WTC11 (cell line): ENCODE data around the gene BHLHE40. TPM values are rescaled to one million over a fixed set of nuclear protein-coding genes. Genes with fewer than 3 reads are reported as not detected.
A peak's percentile ranks its signal among the peaks of the same experiment; 100 is the strongest.

Experiments
- ATAC-seq: fragments of 200-7000 bp; cut with Tn5 transposase; 2 replicates; pipeline ENCODE4 v1.10.0; 2021; ENCODE audit warnings: mild to moderate bottlenecking, moderate library complexity
- CTCF ChIA-PET: fragments of 300-600 bp; sonication (Branson Sonifier 250); formaldehyde crosslinking; loops from one replicate; lab custom pipeline; 2021; ENCODE audit warnings: antibody characterized with exemption; lab: Charles Lee
- POLR2A ChIA-PET: fragments of 350-600 bp; sonication (Branson Sonifier 250); formaldehyde crosslinking; loops from one replicate; lab custom pipeline; 2021; ENCODE audit warnings: antibody characterized with exemption; lab: Charles Lee
- DNase-seq: peaks from one replicate; pipeline ENCODE4 v3.0.0; 2021; ENCODE audit warnings: low spot score
- H3K27ac Mint-ChIP-seq: 2 replicates; pipeline ENCODE4 v1.8.0; 2021; ENCODE audit warnings: mixed read lengths
- H3K27me3 Mint-ChIP-seq: 2 replicates; pipeline ENCODE4 v1.8.0; 2021; ENCODE audit warnings: low read depth, mild to moderate bottlenecking, moderate library complexity, mixed read lengths
- H3K36me3 Mint-ChIP-seq: 2 replicates; pipeline ENCODE4 v1.8.0; 2021; ENCODE audit warnings: mixed read lengths
- H3K4me1 Mint-ChIP-seq: 2 replicates; pipeline ENCODE4 v1.8.0; 2022; ENCODE audit warnings: mixed read lengths
- H3K4me3 Mint-ChIP-seq: 2 replicates; pipeline ENCODE4 v1.8.0; 2021; ENCODE audit warnings: mild to moderate bottlenecking, moderate library complexity, mixed read lengths
- H3K9me3 Mint-ChIP-seq: 2 replicates; pipeline ENCODE4 v1.8.0; 2021; ENCODE audit warnings: mixed read lengths
- AFF4 ChIP-seq: sonication (generic); formaldehyde crosslinking; IDR thresholded peaks from 2 replicates; pipeline ENCODE4 v1.8.1; 2023; ENCODE audit warnings: mild to moderate bottlenecking, missing genetic modification reagents, borderline replicate concordance
- ARID4B ChIP-seq: sonication (generic); formaldehyde crosslinking; IDR thresholded peaks from 2 replicates; pipeline ENCODE4 v1.8.0; 2023; ENCODE audit warnings: missing genetic modification reagents, mild to moderate bottlenecking, borderline replicate concordance
- EMX1 ChIP-seq: fragments of 250-450 bp; sonication (Bioruptor Pico); IDR thresholded peaks from 2 replicates; pipeline ENCODE4 v1.8.0; 2021; ENCODE audit warnings: mild to moderate bottlenecking
- GABPB1 ChIP-seq: sonication (generic); formaldehyde crosslinking; IDR thresholded peaks from 2 replicates; pipeline ENCODE4 v1.8.1; 2023; ENCODE audit warnings: mild to moderate bottlenecking, missing genetic modification reagents
- MAX ChIP-seq: sonication (generic); formaldehyde crosslinking; IDR thresholded peaks from 2 replicates; pipeline ENCODE4 v1.8.0; 2022; ENCODE audit warnings: mild to moderate bottlenecking, missing genetic modification reagents
- RELA ChIP-seq: sonication (generic); formaldehyde crosslinking; IDR thresholded peaks from 2 replicates; pipeline ENCODE4 v1.8.1; 2022; ENCODE audit warnings: missing genetic modification reagents, mild to moderate bottlenecking, borderline replicate concordance
- USF2 ChIP-seq: sonication (generic); formaldehyde crosslinking; IDR thresholded peaks from 2 replicates; pipeline ENCODE4 v1.8.1; 2023; ENCODE audit warnings: mild to moderate bottlenecking, missing genetic modification reagents, moderate library complexity
- ZBTB43 ChIP-seq: sonication (generic); formaldehyde crosslinking; IDR thresholded peaks from 2 replicates; pipeline ENCODE4 v1.8.1; 2023; ENCODE audit warnings: mild to moderate bottlenecking, missing genetic modification reagents
- ZNF138 ChIP-seq: sonication (generic); formaldehyde crosslinking; conservative IDR thresholded peaks from 2 replicates; pipeline ENCODE4 v1.8.1; 2022; ENCODE audit warnings: mild to moderate bottlenecking, moderate library complexity, missing genetic modification reagents
- ZNF512 ChIP-seq: sonication (generic); formaldehyde crosslinking; IDR thresholded peaks from 2 replicates; pipeline ENCODE4 v1.8.1; 2022; ENCODE audit warnings: missing genetic modification reagents, borderline replicate concordance
- total RNA-seq: library from RNA; stranded (reverse); gene quantifications from 3 replicates; pipeline ENCODE4 v1.2.3, GENCODE V29; 2021

Gene BHLHE40
- total RNA-seq, 1 experiment from 2014 or later = 5.7 TPM

GRCh38 chr3:4984511-4984864 lies 5.3 kb downstream of the BHLHE40 start (continued):
- TF ChIP-seq MAX (CRISPR knock-in tag) (no peak), ZBTB43 (CRISPR knock-in tag) (no peak), EMX1 (CRISPR knock-in tag) (no peak), AFF4 (CRISPR knock-in tag) (no peak), ZNF138 (CRISPR knock-in tag) (no peak), ZNF512 (CRISPR knock-in tag) (no peak), USF2 (CRISPR knock-in tag) (no peak), RELA (CRISPR knock-in tag) (no peak)

GRCh38 chr3:4985330-4986174 lies 6.3 kb downstream of the BHLHE40 start:
- Mint-ChIP-seq H3K4me3 (peak overlapping the region; percentile 65), H3K9me3 (no peaks in the 10 kb centered on the region), H3K4me1 (peaks cover 59% of the 10 kb centered on the region), H3K36me3 (peaks cover 25% of the 10 kb centered on the region), H3K27ac (peak overlapping the region; percentile 71; the same call in 1 of the 2 replicates), H3K27me3 (peaks cover 2% of the 10 kb centered on the region; the same call in 1 of the 2 replicates)
- ChIA-PET POLR2A (no interaction called here), CTCF (interaction anchor here (0.7 to 2.2 kb wide), 5 partner anchors 9 to 274 kb away, joined by 3 to 23 read pairs (median 6); no protein-coding TSS in a partner anchor)
- peak; percentile 58 for TF ChIP-seq GABPB1 (CRISPR knock-in tag)
- no peak for TF ChIP-seq ARID4B (CRISPR knock-in tag)
- ATAC-seq = no peak; the same call in 1 of the 2 replicates
- no peak for DNase-seq
